Liver (tissue), 9 donors: ENCODE measurements around the gene RAB6B. TPM values are rescaled to one million over a fixed set of nuclear protein-coding genes. Genes with fewer than 3 reads are reported as not detected.
A peak's percentile ranks its signal among the peaks of the same experiment; 100 is the strongest.

Experiments
- DNase-seq: peaks from one replicate; pipeline ENCODE4 v3.0.0-alpha.2; 2017; ENCODE audit warnings: low spot score
- H3K27ac ChIP-seq, 2 donors: one replicate each; pipeline ENCODE4 v1.7.0; 2013; ENCODE audit warnings: inconsistent platforms in 2 of 2, low read length in 2 of 2, control low read depth in 1 of 2, low read depth in 1 of 2, mild to moderate bottlenecking in 1 of 2
- H3K27me3 ChIP-seq, 4 donors: one replicate each; pipeline versions ENCODE4 v1.6.1 to v1.7.0; 2013; ENCODE audit warnings: low read length in 3 of 4, inconsistent platforms in 1 of 4, mild to moderate bottlenecking in 1 of 4, moderate library complexity in 1 of 4; ENCODE audit not compliant: control insufficient read depth in 4 of 4, insufficient read depth in 4 of 4
- H3K36me3 ChIP-seq, 4 donors: one replicate each; pipeline versions ENCODE4 v1.6.1 to v1.7.0; 2013; ENCODE audit warnings: low read length in 3 of 4, mild to moderate bottlenecking in 3 of 4, low read depth in 1 of 4, moderate library complexity in 1 of 4; ENCODE audit not compliant: control insufficient read depth in 4 of 4, insufficient read depth in 3 of 4
- H3K4me1 ChIP-seq, 4 donors: one replicate each; pipeline versions ENCODE4 v1.6.1 to v1.7.0; 2013; ENCODE audit warnings: low read length in 3 of 4, mild to moderate bottlenecking in 3 of 4, moderate library complexity in 1 of 4; ENCODE audit not compliant: control insufficient read depth in 4 of 4, insufficient read depth in 4 of 4
- H3K4me3 ChIP-seq, 3 donors: one replicate each; pipeline versions ENCODE4 v1.6.1 to v1.7.0; 2013; ENCODE audit warnings: low read length in 3 of 3, control low read depth in 1 of 3, low read depth in 1 of 3, mild to moderate bottlenecking in 1 of 3
- H3K9ac ChIP-seq, 2 donors: one replicate each; pipeline ENCODE4 v1.7.0; 2013; ENCODE audit warnings: low read length in 2 of 2, mild to moderate bottlenecking in 2 of 2, moderate library complexity in 2 of 2, control low read depth in 1 of 2, low read depth in 1 of 2
- H3K9me3 ChIP-seq, 4 donors: one replicate each; pipeline versions ENCODE4 v1.6.1 to v1.7.0; 2013; ENCODE audit warnings: low read length in 3 of 4; ENCODE audit not compliant: control insufficient read depth in 4 of 4
- ATF3 ChIP-seq: IDR thresholded peaks from 2 replicates; pipeline ENCODE4 v1.6.1; 2016; ENCODE audit warnings: antibody characterized with exemption
- CTCF ChIP-seq: fragments of 150-350 bp; IDR thresholded peaks from 2 replicates; pipeline ENCODE4 v1.5.1; 2017; ENCODE audit warnings: improper control_type of control experiment, low read depth, low read length; ENCODE audit not compliant: missing input control
- FOXA1 ChIP-seq: IDR thresholded peaks from 2 replicates; pipeline ENCODE4 v1.6.1; 2016; ENCODE audit warnings: antibody characterized with exemption
- FOXA2 ChIP-seq: IDR thresholded peaks from 2 replicates; pipeline ENCODE4 v1.6.1; 2016; ENCODE audit warnings: antibody characterized with exemption
- GABPA ChIP-seq, 2 donors: IDR thresholded peaks in 1 of 2; conservative IDR thresholded peaks in 1 of 2; 2 replicates each; pipeline ENCODE4 v1.6.1; 2016; ENCODE audit warnings: antibody characterized with exemption in 2 of 2, mild to moderate bottlenecking in 1 of 2, moderate library complexity in 1 of 2
- HNF4A ChIP-seq, 2 donors: conservative IDR thresholded peaks; 2 replicates each; pipeline ENCODE4 v1.6.1; 2016; ENCODE audit warnings: antibody characterized with exemption in 2 of 2, mild to moderate bottlenecking in 2 of 2
- HNF4G ChIP-seq: IDR thresholded peaks from 2 replicates; pipeline ENCODE4 v1.6.1; 2016; ENCODE audit warnings: antibody characterized with exemption
- JUND ChIP-seq, 2 donors: IDR thresholded peaks; 2 replicates each; pipeline ENCODE4 v1.6.1; 2016; ENCODE audit warnings: antibody characterized with exemption in 2 of 2
- RAD21 ChIP-seq, 2 donors: IDR thresholded peaks; 2 replicates each; pipeline ENCODE4 v1.6.1; 2016; ENCODE audit warnings: antibody characterized with exemption in 2 of 2, mild to moderate bottlenecking in 2 of 2
- REST ChIP-seq: IDR thresholded peaks from 2 replicates; pipeline ENCODE4 v1.6.1; 2016; ENCODE audit warnings: antibody characterized with exemption, mild to moderate bottlenecking
- RXRA ChIP-seq, 2 donors: IDR thresholded peaks; 2 replicates each; pipeline ENCODE4 v1.6.1; 2017 to 2018; ENCODE audit warnings: antibody characterized with exemption in 2 of 2, mild to moderate bottlenecking in 1 of 2
- SP1 ChIP-seq: IDR thresholded peaks from 2 replicates; pipeline ENCODE4 v1.6.1; 2018; ENCODE audit warnings: antibody characterized with exemption, mild to moderate bottlenecking
- TAF1 ChIP-seq: conservative IDR thresholded peaks from 2 replicates; pipeline ENCODE4 v1.6.1; 2016; ENCODE audit warnings: antibody characterized with exemption, mild to moderate bottlenecking
- YY1 ChIP-seq: IDR thresholded peaks from 2 replicates; pipeline ENCODE4 v1.6.1; 2016; ENCODE audit warnings: antibody characterized with exemption, mild to moderate bottlenecking
- WGBS: extraction: QIAGEN DNeasy Blood & Tissue Kit; methylation state at CpG from one replicate; pipeline ENCODE4 v1.1.7; 2013; 5-methylcytosine and 5-hydroxymethylcytosine counted together
- polyA plus RNA-seq, 2 donors: library from polyadenylated mRNA; stranded (reverse) in 1 of 2; unstranded in 1 of 2; fragments of 200-250 nt in 1 of 2; fragments of >200 nt in 1 of 2; fragmentation: Nextera tagmentation in 1 of 2; extraction: Ambion mirVana in 1 of 2; gene quantifications; one replicate each; pipeline versions ENCODE4 v1.2.1 to v1.2.3, GENCODE V29; 2013 to 2015
- total RNA-seq, 2 donors: library from RNA; depleted of rRNA; stranded (reverse); fragments of >200 nt; gene quantifications; one replicate each; pipeline ENCODE4 v1.2.3, GENCODE V29; 2014
- donor health status: healthy.
- donor health status: healthy.
- donor health status: healthy.
- donor health status: healthy.
- donor health status: healthy.

RAB6B gene
- total and polyA plus RNA-seq, 4 donors = 0.08 to 2.8 (median 0.28) TPM

GRCh38 chr3:133835961-133836360 is 59.7 kb downstream of the RAB6B start:
- DNase-seq = no peak
- no peaks in the 10 kb centered on the region for H3K36me3 ChIP-seq
- H3K27ac ChIP-seq = no peak overlapping the region
- no peaks in the 10 kb centered on the region for H3K27me3 ChIP-seq
- 86% methylated on average over 4 of the region's 4 CpGs for WGBS
- TF ChIP-seq SP1 (no peak), HNF4G (no peak), ATF3 (no peak), YY1 (no peak), CTCF (no peak), GABPA (IDR thresholded peaks at IDR 0.05 in 1 of 2, conservative IDR thresholded peaks at IDR 0.05 in 1 of 2) (no peak), HNF4A (conservative IDR thresholded peaks at IDR 0.05) (no peak), REST (no peak), FOXA1 (no peak), RXRA (IDR thresholded peaks at IDR 0.05) (no peak), RAD21 (IDR thresholded peaks at IDR 0.05) (no peak)
- H3K4me3 ChIP-seq = no peak overlapping the region
- no peak overlapping the region for H3K9ac ChIP-seq
- H3K9me3 ChIP-seq = no peaks in the 10 kb centered on the region
- no peaks in the 10 kb centered on the region for H3K4me1 ChIP-seq

- Histone ChIP-seq H3K36me3 (no peaks in the 10 kb centered on the region), H3K27ac (no peak overlapping the region), H3K9ac (no peak overlapping the region), H3K4me3 (no peak overlapping the region), H3K9me3 (no peaks in the 10 kb centered on the region), H3K4me1 (no peaks in the 10 kb centered on the region), H3K27me3 (no peaks in the 10 kb centered on the region)
- 94% methylated on average over 3 of the region's 3 CpGs for WGBS
- peak; percentile 25 for DNase-seq
- TF ChIP-seq HNF4A (conservative IDR thresholded peaks at IDR 0.05) = no peak
- TF ChIP-seq JUND (IDR thresholded peaks at IDR 0.05) = no peak
- no peak for TF ChIP-seq TAF1
- no peak for TF ChIP-seq RXRA (IDR thresholded peaks at IDR 0.05)
- no peak for TF ChIP-seq FOXA2
Measured at GRCh38 chr3:133835418-133835743, 60.3 kb downstream of the RAB6B start.
